ENCODE data around the gene SCYGR2.
"Not testable (repeated sequence)": the region's sequence is repeated elsewhere in the genome, so short reads cannot be mapped to it uniquely, and the experiment has no call there.

Gene SCYGR2

DNA sequence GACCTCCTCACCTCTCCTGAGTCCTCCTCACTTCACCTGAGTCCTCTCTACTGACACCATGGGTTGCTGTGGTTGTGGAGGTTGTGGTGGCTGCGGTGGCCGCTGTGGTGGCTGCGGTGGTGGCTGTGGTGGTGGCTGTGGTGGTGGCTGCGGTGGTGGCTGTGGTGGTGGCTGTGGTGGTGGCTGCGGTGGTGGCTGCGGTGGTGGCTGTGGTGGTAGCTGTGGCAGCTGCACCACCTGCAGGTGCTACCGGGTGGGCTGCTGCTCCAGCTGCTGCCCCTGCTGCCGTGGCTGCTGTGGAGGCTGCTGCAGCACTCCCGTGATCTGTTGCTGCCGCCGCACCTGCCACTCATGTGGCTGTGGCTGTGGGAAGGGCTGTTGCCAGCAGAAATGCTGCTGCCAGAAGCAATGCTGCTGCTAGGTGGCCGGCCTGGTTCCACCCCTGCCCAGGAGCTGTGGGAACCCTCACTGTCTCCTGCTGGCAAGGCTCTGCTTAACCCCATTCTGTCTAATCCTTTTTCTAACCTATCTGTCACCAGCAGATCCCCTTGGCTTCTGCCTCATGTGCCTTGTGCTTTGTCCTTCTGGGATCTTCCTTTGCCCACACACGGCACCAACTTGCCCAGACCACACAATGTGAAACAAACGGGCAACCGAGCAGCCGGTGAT is at the start of gene SCYGR2:
TSS of gene SCYGR2 (plus strand) at position 59 of the 669 bp plus-strand sequence. CDS start at position 59, 0 bp downstream.
- DNase-seq: not testable (repeated sequence)

DNA sequence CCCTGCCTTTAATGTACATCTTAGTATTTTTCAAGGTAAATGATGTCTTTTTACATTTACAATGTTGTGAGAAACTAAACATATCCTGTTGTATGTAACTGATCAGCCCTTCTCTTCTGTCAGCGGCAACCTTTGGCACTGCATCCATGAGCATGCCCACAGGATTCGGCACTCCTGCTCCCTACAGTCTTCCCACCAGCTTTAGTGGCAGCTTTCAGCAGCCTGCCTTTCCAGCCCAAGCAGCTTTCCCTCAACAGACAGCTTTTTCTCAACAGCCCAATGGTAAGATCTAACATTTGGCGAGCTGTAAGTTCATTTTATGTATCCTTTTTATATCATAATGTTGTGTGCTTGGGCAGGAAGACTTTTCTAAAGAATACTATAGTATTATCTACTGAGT is 46.9 kb upstream of the SCYGR2 start:
- DNase-seq: no peak

GRCh38 chr2:227562581-227562980 is 36.1 kb upstream of the SCYGR2 start:
- DNase-seq: no peak

DNA sequence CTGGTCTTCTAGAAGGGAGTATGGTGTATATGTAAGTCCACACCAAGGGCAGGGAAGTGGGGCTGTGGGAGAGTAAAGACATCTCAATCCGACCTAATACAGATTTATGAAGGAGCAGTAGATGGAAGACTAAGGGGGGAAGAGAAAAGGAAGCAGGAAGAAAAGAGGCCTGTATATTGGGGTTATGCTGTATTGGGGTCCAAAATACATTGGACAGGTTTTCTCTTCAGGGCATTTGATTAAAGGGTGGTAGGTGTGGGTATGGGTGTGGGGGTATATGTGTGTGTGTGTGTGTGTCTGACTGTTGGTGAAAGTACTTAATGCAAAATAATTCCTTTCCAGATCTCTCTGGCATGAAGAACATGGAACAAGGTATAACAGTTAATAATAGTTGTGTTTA is 33.6 kb upstream of the SCYGR2 start:
- DNase-seq: no peak

DNA sequence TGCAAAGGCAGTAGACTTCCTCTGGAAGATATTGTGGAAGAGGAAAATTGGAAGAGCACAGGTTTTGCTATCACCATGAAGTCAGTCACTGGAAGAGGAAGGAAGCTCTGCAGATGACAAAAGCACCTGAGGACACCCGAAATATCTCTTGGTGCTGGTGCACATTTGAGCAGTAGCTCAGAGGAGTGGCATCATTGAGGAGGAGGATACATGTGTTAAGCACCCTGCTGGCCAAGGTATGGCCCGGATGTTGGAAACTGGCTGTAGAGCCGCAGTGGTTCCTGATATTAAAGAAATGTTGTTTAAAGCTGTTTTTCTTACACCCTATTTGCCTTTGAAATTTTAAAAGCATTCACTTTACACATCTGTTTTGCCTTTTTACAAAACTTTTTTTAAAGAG is 32.7 kb upstream of the SCYGR2 start:
- DNase-seq: no peak

DNA sequence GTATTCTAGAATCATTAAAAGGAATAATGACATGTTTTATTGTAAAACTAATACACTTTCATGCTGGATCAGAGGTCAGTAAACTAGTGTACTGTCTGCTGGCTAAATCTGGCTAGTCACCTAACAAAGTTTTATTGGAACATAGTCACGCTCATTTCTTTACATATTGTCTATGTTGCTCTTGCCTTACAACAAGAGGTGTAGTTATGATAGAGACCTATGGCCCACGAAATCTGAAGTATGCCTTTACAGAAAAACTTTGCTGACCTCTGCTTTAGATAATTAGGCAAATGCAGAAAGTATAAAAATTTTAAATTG is 29.9 kb upstream of the SCYGR2 start:
- no peak for DNase-seq

- DNase-seq: no peak
These were observed 28.1 kb upstream of the SCYGR2 start for GRCh38 chr2:227570615-227571014.

- DNase-seq: no peak
These were observed 22.6 kb upstream of the SCYGR2 start for GRCh38 chr2:227576110-227576509.

- DNase-seq: no peak
These were observed 21.9 kb upstream of the SCYGR2 start for GRCh38 chr2:227576812-227577211.

DNA sequence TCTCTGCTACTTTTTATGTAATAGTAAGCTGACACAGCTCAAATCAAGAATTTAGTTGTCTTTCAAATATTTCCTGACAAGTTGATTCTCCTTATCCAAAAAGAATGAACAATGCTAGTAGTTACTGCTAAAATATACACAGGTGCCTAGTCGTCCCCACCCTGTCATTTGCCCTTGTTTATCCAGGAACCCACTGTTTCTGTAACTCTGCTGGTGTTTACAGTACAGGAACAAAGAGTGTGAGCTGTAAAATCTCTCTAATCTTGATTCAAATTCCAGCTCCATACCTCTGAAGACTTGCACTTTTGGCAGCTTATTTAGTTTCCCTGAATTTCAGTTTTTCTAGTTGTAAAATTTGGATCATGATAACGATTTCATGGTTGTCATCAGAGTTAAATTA is 21.1 kb upstream of the SCYGR2 start:
- DNase-seq: no peak

- no peak for DNase-seq
These were observed 20.1 kb upstream of the SCYGR2 start for GRCh38 chr2:227578642-227579041.

DNA sequence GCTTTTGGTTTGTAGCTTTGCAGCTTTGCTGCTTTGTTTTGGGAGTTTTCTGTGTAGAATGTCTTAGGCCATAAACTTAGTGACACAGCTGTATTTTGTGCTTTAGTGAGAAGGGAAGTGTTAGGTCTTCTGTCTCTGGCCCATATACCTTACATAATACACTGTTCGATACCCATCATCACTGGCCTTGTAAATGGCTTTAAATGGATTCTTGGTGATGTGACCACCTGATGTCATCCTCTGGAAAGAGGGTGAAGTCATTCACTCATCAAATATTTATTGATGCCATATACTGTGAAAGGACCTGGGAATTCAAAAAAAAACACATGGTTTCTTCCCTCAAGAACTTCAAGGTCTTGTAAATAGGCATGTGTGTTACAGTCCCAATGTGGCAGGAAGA is 18.9 kb upstream of the SCYGR2 start:
- DNase-seq: no peak

- DNase-seq: no peak
These were observed 16.3 kb upstream of the SCYGR2 start for GRCh38 chr2:227582369-227582768.

DNA sequence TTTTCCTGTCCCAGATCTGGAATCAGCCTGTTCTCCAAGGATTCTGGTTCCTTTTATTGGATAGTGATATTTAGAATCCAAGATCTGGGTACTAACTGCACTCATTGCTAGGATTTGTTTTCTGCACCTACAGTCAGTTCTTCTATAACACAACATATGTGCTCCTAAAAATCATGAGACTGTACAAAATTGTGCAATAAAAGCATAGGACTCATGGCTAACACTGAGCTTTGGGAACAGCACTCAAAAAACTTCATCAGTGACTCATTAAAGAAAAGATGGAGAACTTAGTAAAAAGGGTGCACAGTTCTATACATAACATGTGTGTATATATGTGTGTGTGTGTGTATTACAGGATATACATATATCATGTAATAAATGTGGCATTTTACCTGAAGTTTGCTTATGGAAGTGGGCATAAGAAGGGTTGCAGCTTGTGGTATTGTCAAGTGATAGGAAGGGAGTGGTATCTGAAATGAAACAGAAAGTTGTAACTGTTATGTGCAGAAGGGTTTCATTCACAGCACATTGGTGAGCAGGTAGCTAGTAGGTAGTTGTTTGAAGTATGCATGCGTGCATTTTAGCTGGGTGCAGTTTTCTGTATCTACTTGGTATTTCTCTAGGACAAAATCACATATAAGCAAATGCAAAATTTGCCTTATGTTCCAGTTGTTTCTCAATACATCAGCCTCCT is 5.9 kb upstream of the SCYGR2 start:
- peak in 2 of 3 donors; percentile 32 to 43 for DNase-seq

DNA sequence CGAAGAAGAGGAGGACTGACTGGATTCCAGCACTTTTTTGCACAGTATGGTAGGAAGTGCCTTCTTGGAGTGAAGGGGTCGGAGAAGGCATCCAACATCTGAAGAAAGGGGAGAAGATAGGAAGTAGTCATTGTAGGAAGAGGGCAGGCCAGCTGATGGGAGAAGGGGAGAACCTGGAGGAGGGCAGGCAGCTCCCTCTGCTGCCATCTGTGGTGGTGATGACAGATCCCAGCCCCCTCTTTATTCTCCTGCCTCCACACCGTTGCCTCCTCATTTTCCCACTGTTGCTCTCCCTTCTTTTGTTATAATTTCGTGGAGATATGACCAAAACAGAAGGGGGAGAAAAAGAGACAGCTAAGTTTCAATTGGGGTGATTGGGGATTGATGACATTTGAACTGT is 2.9 kb upstream of the SCYGR2 start:
- DNase-seq: no peak

GRCh38 chr2:227597036-227597435 is 1.7 kb upstream of the SCYGR2 start:
- DNase-seq: no peak

GRCh38 chr2:227597998-227598397 is 695 bp upstream of the SCYGR2 start:
- no peak for DNase-seq

DNA sequence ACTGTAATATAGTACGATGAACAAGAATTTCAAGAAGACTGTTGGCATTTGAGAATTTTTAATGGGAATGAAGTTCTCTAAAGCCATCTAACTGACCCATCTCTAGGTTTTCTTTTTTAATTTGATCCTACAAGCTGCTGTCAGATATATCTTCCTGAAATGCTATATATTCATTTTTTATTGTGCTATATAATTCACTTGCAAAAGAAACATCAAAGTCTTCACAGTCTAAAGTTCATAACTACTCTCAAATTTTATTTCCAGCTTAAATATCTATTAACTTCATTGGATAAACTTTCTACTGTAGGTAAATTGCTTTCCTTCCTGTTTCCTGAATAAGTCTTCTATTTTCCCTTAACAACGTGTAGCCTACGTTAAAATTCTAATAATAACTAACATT is 3.7 kb downstream of the SCYGR2 start:
- no peak for DNase-seq

GRCh38 chr2:227606476-227606875 is 7.8 kb downstream of the SCYGR2 start:
- no peak for DNase-seq

DNA sequence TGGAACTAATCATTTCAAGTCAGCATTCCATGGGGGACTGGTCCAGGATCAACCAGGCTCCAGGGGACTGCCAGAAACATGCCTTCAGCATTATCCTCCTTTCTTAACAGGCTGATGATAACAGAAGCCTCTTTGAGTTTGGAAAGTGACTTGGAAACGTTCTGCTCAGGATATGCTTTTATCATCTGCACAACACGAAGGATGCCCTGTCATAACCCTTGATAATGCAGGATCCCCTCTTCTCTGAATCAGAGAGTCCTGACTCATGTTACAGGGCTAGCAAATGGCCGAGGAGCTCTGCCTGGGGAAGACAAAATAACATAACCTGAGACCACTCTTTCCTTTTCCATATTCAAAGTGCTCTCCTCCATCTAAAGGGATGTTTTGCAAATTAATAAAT is 9.2 kb downstream of the SCYGR2 start:
- peak; percentile 43 to 72 (median 68) for DNase-seq

DNA sequence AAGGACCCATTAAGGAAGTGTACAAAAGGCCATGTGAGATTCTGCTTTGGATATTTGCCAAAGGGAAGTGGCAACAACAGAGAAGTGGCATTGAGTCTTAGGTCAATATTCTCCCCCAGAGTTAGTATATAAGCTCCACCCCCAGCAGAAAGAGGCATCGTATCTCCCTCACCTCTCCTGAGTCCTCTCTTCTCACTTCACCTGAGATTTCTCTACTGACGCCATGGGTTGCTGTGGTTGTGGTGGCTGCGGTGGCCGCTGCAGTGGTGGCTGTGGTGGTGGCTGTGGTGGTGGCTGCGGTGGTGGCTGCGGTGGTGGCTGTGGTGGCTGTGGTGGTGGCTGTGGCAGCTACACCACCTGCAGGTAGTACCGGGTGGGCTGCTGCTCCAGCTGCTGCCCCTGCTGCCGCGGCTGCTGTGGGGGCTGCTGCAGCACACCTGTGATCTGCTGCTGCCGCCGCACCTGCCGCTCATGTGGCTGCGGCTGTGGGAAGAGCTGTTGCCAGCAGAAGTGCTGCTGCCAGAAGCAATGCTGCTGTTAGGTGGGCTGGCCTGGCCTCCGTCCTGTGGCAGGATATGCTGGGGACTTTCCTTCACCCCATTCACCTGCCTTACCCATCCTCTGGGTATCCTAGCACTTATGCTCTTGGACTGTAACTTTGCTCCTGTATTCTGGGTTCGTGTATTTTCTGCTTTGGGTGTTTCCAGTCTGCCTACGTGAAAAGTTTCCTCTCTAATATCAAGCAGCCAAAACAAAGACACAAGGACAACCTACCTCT is 10.1 kb downstream of the SCYGR2 start:
- DNase-seq: peak; percentile 78 to 91 (median 90)

GRCh38 chr2:227610123-227610522 is 11.4 kb downstream of the SCYGR2 start:
- DNase-seq: peak in 1 of 3 donors; percentile 14

- no peak for DNase-seq
These were observed 14.0 kb downstream of the SCYGR2 start for GRCh38 chr2:227612546-227613271.
